Hypothalamus (tissue), 51 donors: ENCODE measurements around the gene HOXC5.
A peak's percentile ranks its signal among the peaks of the same experiment; 100 is the strongest.

Experiments
- DNase-seq, 51 donors: peaks; one replicate each; lab custom pipeline; 2025; lab: John Stamatoyannopoulos, UW

Gene HOXC5

GRCh38 chr12:54005853-54006558, 26.8 kb upstream of the HOXC5 start:
- DNase-seq, result peak; percentile 3 to 88 (median 50)

- DNase-seq, result no peak
Measured at GRCh38 chr12:54006559-54007220, 26.2 kb upstream of the HOXC5 start.

DNA sequence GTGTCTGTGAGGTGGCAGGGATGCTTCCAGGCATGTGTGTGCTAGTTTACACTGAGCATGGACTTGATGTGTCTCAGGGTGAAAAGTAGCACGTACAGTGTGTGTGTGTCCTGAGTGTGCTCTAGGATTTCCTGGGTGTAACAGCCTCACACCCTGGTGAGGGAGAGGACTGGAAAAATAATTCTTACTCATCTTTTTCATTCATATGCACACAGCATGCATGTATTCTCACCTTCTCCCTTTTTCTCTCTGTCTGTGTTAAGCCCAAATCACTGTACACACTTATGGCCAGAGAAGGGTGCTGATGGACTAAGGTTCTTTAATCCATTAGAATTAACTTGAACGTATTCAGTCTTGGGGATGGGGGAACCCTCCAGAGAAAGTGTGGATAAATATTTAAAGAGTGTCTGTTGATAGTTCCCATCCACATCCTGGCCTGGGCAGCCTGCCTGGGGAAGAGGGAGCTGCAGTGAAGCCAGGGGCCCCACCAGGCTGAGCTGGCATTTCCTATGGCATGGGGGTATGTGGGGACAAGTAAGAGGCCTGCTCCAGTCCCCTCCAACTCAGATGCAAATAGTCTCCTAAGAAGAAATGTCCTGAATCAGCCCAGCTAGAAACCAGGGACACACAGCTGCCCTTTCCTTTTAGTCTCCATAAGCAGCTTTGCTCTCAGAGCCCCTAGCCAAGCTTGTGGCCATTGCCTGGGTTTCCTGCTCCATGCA, 25.2 kb upstream of the HOXC5 start:
- no peak for DNase-seq

DNA sequence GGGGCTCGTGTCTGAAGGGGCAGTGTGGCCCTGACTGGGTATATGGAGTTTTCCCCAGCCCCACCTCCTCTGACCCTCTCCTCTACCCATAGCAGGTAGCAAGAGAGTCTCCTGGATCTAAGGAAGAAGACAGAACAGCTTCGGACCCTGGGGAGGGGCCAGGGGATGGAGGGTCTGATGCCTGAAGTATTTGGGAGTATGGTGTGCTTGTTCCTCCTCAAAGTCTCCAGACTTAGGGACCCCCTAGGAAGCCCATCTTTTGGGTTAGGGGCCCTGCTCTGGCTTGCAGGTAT, 24.6 kb upstream of the HOXC5 start:
- DNase-seq, result no peak

GRCh38 chr12:54009171-54010052, 23.4 kb upstream of the HOXC5 start:
- no peak for DNase-seq

DNA sequence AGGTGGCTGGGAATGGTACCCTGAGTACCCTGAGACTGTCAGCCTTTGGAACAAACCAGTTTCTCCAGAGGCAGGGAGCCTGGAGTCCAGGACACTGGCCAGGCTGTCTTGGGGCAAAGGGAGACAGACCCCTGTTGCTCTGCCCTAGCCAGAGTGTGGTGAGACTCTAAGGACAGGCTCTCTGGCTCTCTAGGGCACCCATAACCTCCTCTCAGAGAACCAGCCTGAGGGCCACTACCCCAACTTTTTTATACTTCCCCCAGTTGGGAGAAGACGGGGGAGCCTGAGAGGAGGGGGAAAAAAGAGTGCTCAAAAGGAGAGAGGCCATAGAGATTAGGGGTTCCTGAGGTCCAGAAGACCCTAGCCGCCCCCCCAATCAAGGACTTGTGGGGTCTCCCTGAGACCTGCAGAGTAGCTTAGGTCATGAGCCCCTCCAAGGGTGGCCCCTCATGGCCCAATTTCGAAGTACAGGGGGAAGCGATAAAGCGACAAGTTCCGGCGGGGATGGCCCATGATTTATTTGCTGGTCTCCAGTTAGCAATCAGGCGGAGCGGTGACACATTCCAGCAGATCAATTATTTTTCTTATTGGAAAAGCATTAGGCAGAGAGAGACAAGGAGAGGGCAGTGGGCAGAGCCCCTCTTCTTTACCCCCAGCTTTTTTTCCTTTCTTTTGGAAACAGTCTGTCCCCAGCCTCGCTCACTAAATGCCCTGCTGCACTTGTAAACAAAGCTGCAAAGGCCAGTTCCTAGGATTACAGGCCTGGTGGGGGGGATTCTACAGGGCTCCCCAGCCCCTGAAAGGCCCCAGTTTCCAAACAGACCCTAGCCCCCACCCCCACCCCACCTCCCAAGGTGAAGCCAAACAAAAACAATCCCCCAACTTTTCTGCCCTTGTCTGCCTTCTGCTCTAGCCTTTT, 22.5 kb upstream of the HOXC5 start:
- DNase-seq, result no peak

GRCh38 chr12:54010972-54011664, 21.7 kb upstream of the HOXC5 start:
- DNase-seq, result no peak

- no peak for DNase-seq
Measured at GRCh38 chr12:54011665-54012532, 21.0 kb upstream of the HOXC5 start.

DNA sequence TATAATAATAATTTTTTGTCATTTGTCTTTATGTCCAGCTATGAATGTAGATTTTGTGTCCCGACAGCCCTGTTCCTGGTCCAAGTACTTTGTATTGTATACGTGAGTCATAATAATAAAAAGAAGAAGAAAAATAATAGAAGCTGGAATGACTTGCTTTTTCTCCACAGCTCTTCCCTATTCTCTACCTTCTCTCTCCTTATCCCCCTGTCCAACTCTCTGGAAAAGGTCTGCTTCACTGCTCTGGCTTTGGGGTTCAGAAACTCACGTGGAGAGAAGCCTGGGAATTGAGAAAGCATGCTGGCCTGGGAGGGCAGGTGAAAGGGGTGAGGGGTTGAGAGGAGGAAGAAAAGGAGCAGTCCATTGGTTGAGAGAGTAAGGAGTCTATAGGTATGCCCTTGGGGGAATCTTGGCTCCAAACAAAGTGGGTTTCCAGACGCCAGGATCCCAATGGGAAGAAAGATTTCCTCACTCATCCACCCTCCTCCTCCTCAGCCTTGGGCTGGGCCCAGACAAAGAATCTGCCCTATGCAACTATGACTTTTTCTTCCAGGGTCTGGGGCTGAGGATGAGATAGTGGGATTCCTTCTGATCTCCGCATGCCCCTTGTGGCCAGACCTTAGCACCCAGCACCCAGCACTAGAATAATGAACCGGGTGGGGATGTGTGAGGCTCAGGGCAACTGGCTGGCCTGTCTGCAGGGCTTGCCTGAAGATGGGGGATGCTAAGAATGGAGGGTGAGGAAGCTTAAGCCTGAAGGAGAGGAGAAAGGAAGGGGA, 20.0 kb upstream of the HOXC5 start:
- DNase-seq, result no peak

- DNase-seq, result no peak
Measured at GRCh38 chr12:54014377-54015017, 18.4 kb upstream of the HOXC5 start.

- no peak for DNase-seq
Measured at GRCh38 chr12:54015018-54015931, 17.6 kb upstream of the HOXC5 start.

DNA sequence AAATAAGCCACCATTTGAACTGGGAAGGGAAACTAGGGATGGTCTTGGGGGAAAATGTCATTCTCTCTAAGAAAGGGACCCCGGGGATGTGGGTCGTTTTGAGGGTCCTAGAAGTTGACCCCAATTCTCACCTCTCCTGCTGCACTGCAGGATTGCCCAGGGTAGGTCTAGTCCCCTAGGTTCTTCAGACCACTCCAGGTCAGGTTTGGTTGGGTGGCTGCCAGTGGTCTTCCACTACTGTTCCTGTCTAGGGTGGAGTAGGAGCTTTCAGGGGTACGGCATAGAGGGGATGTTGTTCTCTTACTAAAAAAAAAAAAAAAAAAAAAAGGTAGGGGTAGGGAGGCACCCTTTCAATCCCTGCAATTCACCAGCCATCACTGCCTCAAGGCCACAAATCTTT, 16.8 kb upstream of the HOXC5 start:
- no peak for DNase-seq

- DNase-seq, result no peak
Measured at GRCh38 chr12:54016478-54016964, 16.3 kb upstream of the HOXC5 start.

DNA sequence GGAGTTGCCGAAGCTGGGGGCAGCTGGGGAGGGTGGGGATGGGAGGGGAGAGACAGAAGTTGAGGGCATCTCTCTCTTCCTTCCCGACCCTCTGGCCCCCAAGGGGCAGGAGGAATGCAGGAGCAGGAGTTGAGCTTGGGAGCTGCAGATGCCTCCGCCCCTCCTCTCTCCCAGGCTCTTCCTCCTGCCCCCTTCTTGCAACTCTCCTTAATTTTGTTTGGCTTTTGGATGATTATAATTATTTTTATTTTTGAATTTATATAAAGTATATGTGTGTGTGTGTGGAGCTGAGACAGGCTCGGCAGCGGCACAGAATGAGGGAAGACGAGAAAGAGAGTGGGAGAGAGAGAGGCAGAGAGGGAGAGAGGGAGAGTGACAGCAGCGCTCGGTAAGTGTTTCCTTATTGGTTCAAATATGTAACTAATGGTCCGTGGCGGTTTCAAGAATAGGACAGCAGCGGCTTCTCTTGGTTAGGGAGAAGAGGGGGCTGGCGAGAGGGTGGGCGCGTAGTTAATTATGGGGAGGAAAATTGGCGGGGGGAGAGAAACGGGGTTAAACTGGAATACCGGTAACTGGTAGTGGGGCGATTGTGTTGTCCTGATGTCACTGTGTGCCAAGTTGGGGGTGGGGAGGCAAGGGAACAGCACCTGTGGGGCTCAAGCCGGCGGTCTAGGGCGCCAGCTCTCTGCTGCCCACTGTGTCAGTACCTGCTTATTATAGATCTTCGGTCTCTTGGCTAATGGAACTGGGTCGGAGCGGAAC, 15.6 kb upstream of the HOXC5 start:
- no peak for DNase-seq

- peak in 35 of 51 donors; percentile 1 to 54 (median 20) for DNase-seq
Measured at GRCh38 chr12:54017878-54018467, 14.9 kb upstream of the HOXC5 start.
